Measurements from ENCODE around the gene SRSF12.

SRSF12 gene

GRCh38 chr6:89085409-89086205, 32.3 kb downstream of the SRSF12 start:
- H3K27me3 ChIP-seq (replicated peaks; ENCODE audit: control insufficient read depth, insufficient read depth, low read length, poor library complexity, severe bottlenecking) = no peaks in the 10 kb centered on the region
- H3K36me3 ChIP-seq (ENCODE audit: control insufficient read depth, insufficient read depth, low read length) = peaks cover 35% of the 10 kb centered on the region
- no peak for DNase-seq

GRCh38 chr6:89084954-89085353, 32.9 kb downstream of the SRSF12 start:
- DNase-seq = no peak
- Histone ChIP-seq H3K4me3 (ENCODE audit: insufficient read depth, low read depth, low read length, poor library complexity, severe bottlenecking) (no peak overlapping the region), H3K4me1 (ENCODE audit: control insufficient read depth, insufficient read depth, low read length, poor library complexity, severe bottlenecking) (no peaks in the 10 kb centered on the region), H3K27ac (ENCODE audit: insufficient read depth, low read length, poor library complexity, severe bottlenecking) (no peak overlapping the region), H3K36me3 (ENCODE audit: control insufficient read depth, insufficient read depth, low read length) (peaks cover 35% of the 10 kb centered on the region), H3K9me3 (ENCODE audit: control insufficient read depth, low read length) (no peaks in the 10 kb centered on the region), H3K27me3 (replicated peaks; ENCODE audit: control insufficient read depth, insufficient read depth, low read length, poor library complexity, severe bottlenecking) (no peaks in the 10 kb centered on the region)

More at GRCh38 chr6:89085409-89086205, 32.3 kb downstream of the SRSF12 start:
- H3K4me1 ChIP-seq (ENCODE audit: control insufficient read depth, insufficient read depth, low read length, poor library complexity, severe bottlenecking) = no peaks in the 10 kb centered on the region
- no peak overlapping the region for H3K27ac ChIP-seq (ENCODE audit: insufficient read depth, low read length, poor library complexity, severe bottlenecking)
- no peak overlapping the region for H3K4me3 ChIP-seq (ENCODE audit: insufficient read depth, low read depth, low read length, poor library complexity, severe bottlenecking)
- no peaks in the 10 kb centered on the region for H3K9me3 ChIP-seq (ENCODE audit: control insufficient read depth, low read length)

GRCh38 chr6:89084542-89084941, 33.3 kb downstream of the SRSF12 start:
- Histone ChIP-seq H3K4me3 (ENCODE audit: insufficient read depth, low read depth, low read length, poor library complexity, severe bottlenecking) (no peak overlapping the region), H3K36me3 (ENCODE audit: control insufficient read depth, insufficient read depth, low read length) (peaks cover 35% of the 10 kb centered on the region), H3K9me3 (ENCODE audit: control insufficient read depth, low read length) (no peaks in the 10 kb centered on the region), H3K4me1 (ENCODE audit: control insufficient read depth, insufficient read depth, low read length, poor library complexity, severe bottlenecking) (no peaks in the 10 kb centered on the region), H3K27me3 (replicated peaks; ENCODE audit: control insufficient read depth, insufficient read depth, low read length, poor library complexity, severe bottlenecking) (no peaks in the 10 kb centered on the region), H3K27ac (ENCODE audit: insufficient read depth, low read length, poor library complexity, severe bottlenecking) (no peak overlapping the region)
- no peak for DNase-seq

GRCh38 chr6:89082486-89082891, 35.4 kb downstream of the SRSF12 start:
- no peak for DNase-seq
- peaks cover 35% of the 10 kb centered on the region for H3K36me3 ChIP-seq (ENCODE audit: control insufficient read depth, insufficient read depth, low read length)
- H3K4me1 ChIP-seq (ENCODE audit: control insufficient read depth, insufficient read depth, low read length, poor library complexity, severe bottlenecking) = peaks cover 3% of the 10 kb centered on the region
- H3K4me3 ChIP-seq (ENCODE audit: insufficient read depth, low read depth, low read length, poor library complexity, severe bottlenecking) = peak overlapping the region; percentile 71
- peak overlapping the region; percentile 87 for H3K27ac ChIP-seq (ENCODE audit: insufficient read depth, low read length, poor library complexity, severe bottlenecking)
- H3K9me3 ChIP-seq (ENCODE audit: control insufficient read depth, low read length) = no peaks in the 10 kb centered on the region
- no peaks in the 10 kb centered on the region for H3K27me3 ChIP-seq (replicated peaks; ENCODE audit: control insufficient read depth, insufficient read depth, low read length, poor library complexity, severe bottlenecking)

- H3K27me3 ChIP-seq (replicated peaks; ENCODE audit: control insufficient read depth, insufficient read depth, low read length, poor library complexity, severe bottlenecking) = no peaks in the 10 kb centered on the region
- peak overlapping the region; percentile 100 for H3K27ac ChIP-seq (ENCODE audit: insufficient read depth, low read length, poor library complexity, severe bottlenecking)
- H3K4me3 ChIP-seq (ENCODE audit: insufficient read depth, low read depth, low read length, poor library complexity, severe bottlenecking) = peak overlapping the region; percentile 97
- peaks cover 3% of the 10 kb centered on the region for H3K4me1 ChIP-seq (ENCODE audit: control insufficient read depth, insufficient read depth, low read length, poor library complexity, severe bottlenecking)
- peak; percentile 96 to 98 (median 98) for DNase-seq
- peaks cover 35% of the 10 kb centered on the region for H3K36me3 ChIP-seq (ENCODE audit: control insufficient read depth, insufficient read depth, low read length)
- H3K9me3 ChIP-seq (ENCODE audit: control insufficient read depth, low read length) = no peaks in the 10 kb centered on the region
Measured at GRCh38 chr6:89081423-89082322, 36.2 kb downstream of the SRSF12 start.

- DNase-seq = no peak
- H3K27me3 ChIP-seq (replicated peaks; ENCODE audit: control insufficient read depth, insufficient read depth, low read length, poor library complexity, severe bottlenecking) = no peaks in the 10 kb centered on the region
- H3K27ac ChIP-seq (ENCODE audit: insufficient read depth, low read length, poor library complexity, severe bottlenecking) = peak overlapping the region; percentile 100
- peaks cover 35% of the 10 kb centered on the region for H3K36me3 ChIP-seq (ENCODE audit: control insufficient read depth, insufficient read depth, low read length)
- no peaks in the 10 kb centered on the region for H3K9me3 ChIP-seq (ENCODE audit: control insufficient read depth, low read length)
- peak overlapping the region; percentile 97 for H3K4me3 ChIP-seq (ENCODE audit: insufficient read depth, low read depth, low read length, poor library complexity, severe bottlenecking)
- H3K4me1 ChIP-seq (ENCODE audit: control insufficient read depth, insufficient read depth, low read length, poor library complexity, severe bottlenecking) = peaks cover 3% of the 10 kb centered on the region
Measured at GRCh38 chr6:89081129-89081422, 36.8 kb downstream of the SRSF12 start.

- Histone ChIP-seq H3K27me3 (replicated peaks; ENCODE audit: control insufficient read depth, insufficient read depth, low read length, poor library complexity, severe bottlenecking) (no peaks in the 10 kb centered on the region), H3K36me3 (ENCODE audit: control insufficient read depth, insufficient read depth, low read length) (peaks cover 30% of the 10 kb centered on the region), H3K4me1 (ENCODE audit: control insufficient read depth, insufficient read depth, low read length, poor library complexity, severe bottlenecking) (peaks cover 3% of the 10 kb centered on the region), H3K27ac (ENCODE audit: insufficient read depth, low read length, poor library complexity, severe bottlenecking) (peak within 1 kb of the TSS; percentile 100), H3K9me3 (ENCODE audit: control insufficient read depth, low read length) (no peaks in the 10 kb centered on the region), H3K4me3 (ENCODE audit: insufficient read depth, low read depth, low read length, poor library complexity, severe bottlenecking) (peak within 1 kb of the TSS; percentile 97)
- peak; percentile 99 to 100 (median 100) for DNase-seq
Measured at GRCh38 chr6:89080281-89081128, 37.4 kb downstream of the SRSF12 start, which contains the start of gene PNRC1. Gene PNRC1 (plus strand): TSS chr6:89080751. CDS start chr6:89080895, 144 bp downstream.

GRCh38 chr6:89079511-89080234, 38.2 kb downstream of the SRSF12 start:
- peaks cover 22% of the 10 kb centered on the region for H3K36me3 ChIP-seq (ENCODE audit: control insufficient read depth, insufficient read depth, low read length)
- peak overlapping the region; percentile 97 for H3K4me3 ChIP-seq (ENCODE audit: insufficient read depth, low read depth, low read length, poor library complexity, severe bottlenecking)
- DNase-seq = peak; percentile 17 to 42 (median 37)
- no peaks in the 10 kb centered on the region for H3K27me3 ChIP-seq (replicated peaks; ENCODE audit: control insufficient read depth, insufficient read depth, low read length, poor library complexity, severe bottlenecking)
- H3K9me3 ChIP-seq (ENCODE audit: control insufficient read depth, low read length) = no peaks in the 10 kb centered on the region
- peaks cover 3% of the 10 kb centered on the region for H3K4me1 ChIP-seq (ENCODE audit: control insufficient read depth, insufficient read depth, low read length, poor library complexity, severe bottlenecking)
- peak overlapping the region; percentile 100 for H3K27ac ChIP-seq (ENCODE audit: insufficient read depth, low read length, poor library complexity, severe bottlenecking)

GRCh38 chr6:89073840-89074239, 44.0 kb downstream of the SRSF12 start:
- Histone ChIP-seq H3K27ac (ENCODE audit: insufficient read depth, low read length, poor library complexity, severe bottlenecking) (no peak overlapping the region), H3K4me1 (ENCODE audit: control insufficient read depth, insufficient read depth, low read length, poor library complexity, severe bottlenecking) (peaks cover 3% of the 10 kb centered on the region), H3K4me3 (ENCODE audit: insufficient read depth, low read depth, low read length, poor library complexity, severe bottlenecking) (no peak overlapping the region), H3K9me3 (ENCODE audit: control insufficient read depth, low read length) (no peaks in the 10 kb centered on the region), H3K27me3 (replicated peaks; ENCODE audit: control insufficient read depth, insufficient read depth, low read length, poor library complexity, severe bottlenecking) (no peaks in the 10 kb centered on the region), H3K36me3 (ENCODE audit: control insufficient read depth, insufficient read depth, low read length) (no peaks in the 10 kb centered on the region)
- DNase-seq = no peak
